ENCODE data around the gene TMEM14A.

Gene TMEM14A

GRCh38 chr6:52736145-52736544 is 65.2 kb downstream of the TMEM14A start:
- DNase-seq (ENCODE audit: low read depth), result no peak
